Endothelial cell (in vitro differentiated cells): Measurements from ENCODE around the gene EDEM1. TPM values are rescaled to one million over a fixed set of nuclear protein-coding genes. Genes with fewer than 3 reads are reported as not detected.

Experiments
- DNase-seq: peaks from one replicate; pipeline ENCODE4 v3.0.0; 2021; ENCODE audit warnings: low spot score
- H3K27ac Mint-ChIP-seq: one replicate; pipeline ENCODE4 v1.8.0; 2021; ENCODE audit warnings: mixed read lengths, inconsistent platforms; ENCODE audit not compliant: unreplicated experiment
- H3K27me3 Mint-ChIP-seq: one replicate; pipeline ENCODE4 v1.8.0; 2021; ENCODE audit warnings: mild to moderate bottlenecking, moderate library complexity, mixed read lengths, inconsistent platforms; ENCODE audit not compliant: unreplicated experiment
- H3K36me3 Mint-ChIP-seq: one replicate; pipeline ENCODE4 v1.8.0; 2021; ENCODE audit warnings: mild to moderate bottlenecking, low read depth, mixed read lengths, inconsistent platforms; ENCODE audit not compliant: unreplicated experiment
- H3K4me1 Mint-ChIP-seq: one replicate; pipeline ENCODE4 v1.8.0; 2021; ENCODE audit warnings: mild to moderate bottlenecking, mixed read lengths, inconsistent platforms; ENCODE audit not compliant: unreplicated experiment
- H3K4me3 Mint-ChIP-seq: one replicate; pipeline ENCODE4 v1.8.0; 2021; ENCODE audit warnings: mild to moderate bottlenecking, mixed read lengths, inconsistent platforms; ENCODE audit not compliant: unreplicated experiment
- H3K9me3 Mint-ChIP-seq: one replicate; pipeline ENCODE4 v1.8.0; 2021; ENCODE audit warnings: mixed read lengths, inconsistent platforms; ENCODE audit not compliant: unreplicated experiment
- total RNA-seq: library from RNA; stranded (reverse); fragmentation: NEBNext Ultra II Directional; extraction: Animal tissue kit (Norgen Biotek cat#: 25700); gene quantifications from one replicate; pipeline ENCODE4 v1.2.1, GENCODE V29; 2021; ENCODE audit not compliant: unreplicated experiment
- TF ChIP-seq, protein P1 (sequence below): fragments of 200-600 bp; sonication (generic); IDR thresholded peaks from one replicate; pipeline ENCODE4 v1.5.0; 2021; ENCODE audit warnings: antibody characterized with exemption; ENCODE audit not compliant: unreplicated experiment

EDEM1 gene
- total RNA-seq, 1 donor from 2014 or later: 18.2 TPM

DNA sequence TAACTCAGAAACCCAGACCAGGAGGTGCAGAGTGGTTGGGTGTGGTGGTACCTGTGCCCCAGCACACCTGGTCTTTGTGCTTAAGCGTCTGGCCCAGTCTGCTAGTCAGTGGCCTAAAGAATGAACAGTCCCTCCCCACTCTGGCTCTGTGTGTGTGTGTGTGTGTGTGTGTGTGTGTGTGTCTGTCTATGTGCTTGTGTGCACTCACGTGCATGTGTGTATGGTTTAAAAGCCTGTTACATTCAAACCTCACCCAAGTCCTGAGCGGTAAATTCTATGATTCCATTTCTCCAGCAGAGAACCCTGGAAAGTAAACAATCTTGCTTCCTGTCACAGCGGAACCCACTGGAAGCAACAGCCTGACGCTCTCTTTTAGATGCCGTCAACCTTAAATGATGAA, 34.2 kb downstream of the EDEM1 start:
- TF ChIP-seq, protein P1, sequence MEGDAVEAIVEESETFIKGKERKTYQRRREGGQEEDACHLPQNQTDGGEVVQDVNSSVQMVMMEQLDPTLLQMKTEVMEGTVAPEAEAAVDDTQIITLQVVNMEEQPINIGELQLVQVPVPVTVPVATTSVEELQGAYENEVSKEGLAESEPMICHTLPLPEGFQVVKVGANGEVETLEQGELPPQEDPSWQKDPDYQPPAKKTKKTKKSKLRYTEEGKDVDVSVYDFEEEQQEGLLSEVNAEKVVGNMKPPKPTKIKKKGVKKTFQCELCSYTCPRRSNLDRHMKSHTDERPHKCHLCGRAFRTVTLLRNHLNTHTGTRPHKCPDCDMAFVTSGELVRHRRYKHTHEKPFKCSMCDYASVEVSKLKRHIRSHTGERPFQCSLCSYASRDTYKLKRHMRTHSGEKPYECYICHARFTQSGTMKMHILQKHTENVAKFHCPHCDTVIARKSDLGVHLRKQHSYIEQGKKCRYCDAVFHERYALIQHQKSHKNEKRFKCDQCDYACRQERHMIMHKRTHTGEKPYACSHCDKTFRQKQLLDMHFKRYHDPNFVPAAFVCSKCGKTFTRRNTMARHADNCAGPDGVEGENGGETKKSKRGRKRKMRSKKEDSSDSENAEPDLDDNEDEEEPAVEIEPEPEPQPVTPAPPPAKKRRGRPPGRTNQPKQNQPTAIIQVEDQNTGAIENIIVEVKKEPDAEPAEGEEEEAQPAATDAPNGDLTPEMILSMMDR: no peak

DNA sequence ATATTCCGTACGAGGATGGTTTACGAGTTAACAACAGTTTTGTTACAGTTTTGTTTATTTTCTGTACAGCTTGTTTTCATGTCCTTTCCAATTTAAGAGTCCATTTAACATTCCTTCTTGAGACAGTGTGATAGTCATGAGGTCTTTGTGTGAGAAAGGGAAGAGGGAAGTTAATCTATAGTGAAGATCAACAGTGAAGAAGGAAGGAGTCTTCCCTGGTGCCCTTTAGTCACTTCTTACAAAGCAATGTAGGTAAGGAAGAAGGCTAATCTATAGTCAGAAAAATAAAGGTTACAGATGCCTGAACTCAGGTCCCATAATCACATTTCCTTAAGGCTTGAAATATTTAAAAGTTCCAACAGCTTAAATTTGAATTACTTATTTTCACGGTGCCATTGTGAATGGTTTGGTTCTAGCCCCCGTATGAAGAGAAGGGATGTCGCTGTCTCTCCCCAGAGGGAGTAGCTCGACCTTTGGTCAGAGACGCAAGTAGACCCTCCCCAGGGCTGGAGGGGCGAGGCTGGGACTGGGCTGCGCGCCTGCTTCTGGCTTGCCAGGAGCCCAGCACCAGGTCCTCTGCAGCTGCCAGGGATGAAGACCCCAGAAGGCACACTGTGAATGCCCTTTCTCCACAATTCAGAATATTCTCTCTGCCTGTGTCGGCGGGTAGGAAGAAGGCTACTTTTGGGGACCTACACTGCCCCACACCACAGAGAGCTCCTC, 34.9 kb downstream of the EDEM1 start:
- H3K4me1 Mint-ChIP-seq: peaks cover 11% of the 10 kb centered on the region
- peaks cover 4% of the 10 kb centered on the region for H3K27me3 Mint-ChIP-seq
- no peak overlapping the region for H3K4me3 Mint-ChIP-seq
- no peak overlapping the region for H3K27ac Mint-ChIP-seq
- H3K9me3 Mint-ChIP-seq: no peaks in the 10 kb centered on the region
- no peak for DNase-seq
- no peaks in the 10 kb centered on the region for H3K36me3 Mint-ChIP-seq
- TF ChIP-seq, protein P1: no peak

More for the DNA sequence above, 34.2 kb downstream of the EDEM1 start:
- no peaks in the 10 kb centered on the region for H3K36me3 Mint-ChIP-seq
- H3K27ac Mint-ChIP-seq: peak overlapping the region; percentile 52
- H3K9me3 Mint-ChIP-seq: no peaks in the 10 kb centered on the region
- DNase-seq: no peak
- H3K4me3 Mint-ChIP-seq: no peak overlapping the region
- H3K4me1 Mint-ChIP-seq: peaks cover 11% of the 10 kb centered on the region
- H3K27me3 Mint-ChIP-seq: peaks cover 4% of the 10 kb centered on the region

DNA sequence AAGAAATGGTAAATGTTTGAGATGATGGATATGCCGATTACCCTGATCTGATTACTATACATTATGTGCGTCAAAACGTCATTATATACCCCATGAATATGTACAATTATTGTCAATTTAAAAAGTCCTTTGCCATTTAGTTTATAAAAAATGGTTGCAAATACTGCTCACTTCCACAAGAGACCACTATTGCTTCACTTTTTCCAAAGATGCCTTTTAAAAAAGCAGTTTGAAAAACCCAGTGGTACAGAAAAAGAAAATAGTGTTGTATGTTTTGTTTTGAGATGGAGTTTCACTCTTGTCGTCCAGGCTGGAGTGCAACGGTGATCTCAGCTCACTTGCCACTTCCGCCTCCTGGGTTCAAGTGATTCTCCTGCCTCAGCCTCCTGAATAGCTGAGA, 39.3 kb downstream of the EDEM1 start:
- no peak for DNase-seq
- H3K27ac Mint-ChIP-seq: no peak overlapping the region

GRCh38 chr3:5227812-5228211, 40.3 kb downstream of the EDEM1 start:
- no peaks in the 10 kb centered on the region for H3K36me3 Mint-ChIP-seq
- TF ChIP-seq, protein P1: no peak
- no peak for DNase-seq
- H3K27me3 Mint-ChIP-seq: peaks cover 2% of the 10 kb centered on the region
- no peak overlapping the region for H3K4me3 Mint-ChIP-seq
- no peaks in the 10 kb centered on the region for H3K9me3 Mint-ChIP-seq
- H3K4me1 Mint-ChIP-seq: no peaks in the 10 kb centered on the region
- H3K27ac Mint-ChIP-seq: no peak overlapping the region

More for the DNA sequence above, 39.3 kb downstream of the EDEM1 start:
- peaks cover 5% of the 10 kb centered on the region for H3K4me1 Mint-ChIP-seq
- no peaks in the 10 kb centered on the region for H3K9me3 Mint-ChIP-seq
- TF ChIP-seq, protein P1: no peak
- no peak overlapping the region for H3K4me3 Mint-ChIP-seq
- H3K36me3 Mint-ChIP-seq: no peaks in the 10 kb centered on the region
- H3K27me3 Mint-ChIP-seq: peaks cover 2% of the 10 kb centered on the region

DNA sequence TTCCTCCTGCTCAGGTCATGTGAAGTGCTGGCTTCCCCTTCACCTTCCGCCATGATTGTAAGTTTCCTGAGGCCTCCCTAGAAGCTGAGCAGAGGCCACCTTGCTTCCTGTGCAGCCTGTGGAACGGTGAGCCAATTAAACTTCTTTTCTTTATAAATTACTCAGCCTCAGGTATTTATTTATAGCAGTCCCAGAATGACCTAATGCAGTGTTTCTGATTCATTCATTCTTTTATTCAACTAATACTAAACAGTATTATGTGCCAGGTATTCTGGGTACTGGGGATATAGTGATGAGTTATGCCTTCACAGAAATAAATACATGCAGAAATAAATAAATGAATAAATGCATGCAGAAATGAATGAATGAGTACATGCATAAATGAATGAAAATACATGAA, 41.9 kb downstream of the EDEM1 start:
- H3K4me3 Mint-ChIP-seq: no peak overlapping the region
- TF ChIP-seq, protein P1: no peak
- peaks cover 2% of the 10 kb centered on the region for H3K27me3 Mint-ChIP-seq
- H3K36me3 Mint-ChIP-seq: no peaks in the 10 kb centered on the region
- no peak for DNase-seq
- no peaks in the 10 kb centered on the region for H3K9me3 Mint-ChIP-seq
- no peak overlapping the region for H3K27ac Mint-ChIP-seq
- no peaks in the 10 kb centered on the region for H3K4me1 Mint-ChIP-seq
